ENCODE data around the gene STEEP1. TPM values are rescaled to one million over a fixed set of nuclear protein-coding genes. Genes with fewer than 3 reads are reported as not detected.

Gene STEEP1
- total RNA-seq (2022; extraction: Qiagen RNA extraction) = 27.2 to 41.6 TPM (median 30.9 TPM) in 5 replicates

GRCh38 chrX:119565107-119565663 lies at the start of gene STEEP1:
STEEP1 (minus strand) TSS chrX:119565409; CDS start chrX:119565355, 54 bp downstream.

GRCh38 chrX:119606280-119607017 lies 41.2 kb upstream of the STEEP1 start, which contains the start of gene NKRF:
NKRF (minus strand) TSS chrX:119606424.

GRCh38 chrX:119574394-119575266 lies 9.4 kb upstream of the STEEP1 start, which contains the start of gene UBE2A:
UBE2A (plus strand) TSS chrX:119574563; CDS start chrX:119574712, 149 bp downstream.

Other genes starting within 250 kb of the STEEP1 start
- 27.8 to 31.7 TPM (median 31.3 TPM) in 5 replicates for gene SLC25A43, start 166.1 kb downstream of the STEEP1 start, total RNA-seq (2022; extraction: Qiagen RNA extraction)
- gene SLC25A5, start 97.0 kb downstream of the STEEP1 start, total RNA-seq (2022; extraction: Qiagen RNA extraction) = 750 to 784 TPM (median 755 TPM) in 5 replicates
- 132 to 143 TPM (median 138 TPM) in 5 replicates for gene UBE2A, start 9.2 kb upstream of the STEEP1 start, total RNA-seq (2022; extraction: Qiagen RNA extraction)
- 16.3 to 19.3 TPM (median 16.9 TPM) in 5 replicates for gene NKRF, start 41.0 kb upstream of the STEEP1 start, total RNA-seq (2022; extraction: Qiagen RNA extraction)
- gene SEPTIN6, start 127.8 kb upstream of the STEEP1 start, total RNA-seq (2022; extraction: Qiagen RNA extraction) = 10.0 to 12.5 TPM (median 10.3 TPM) in 5 replicates
- 0.10 to 0.14 TPM in 2 of 5 replicates, not detected in the others for gene SOWAHD, start 193.2 kb upstream of the STEEP1 start, total RNA-seq (2022; extraction: Qiagen RNA extraction)
- 3,501 to 4,126 TPM (median 3,665 TPM) in 5 replicates for gene RPL39, start 226.2 kb upstream of the STEEP1 start, total RNA-seq (2022; extraction: Qiagen RNA extraction)

All from A549 treated with Hydrocortisone at 1 μM for 4 hours (cell line).